ENCODE measurements around the gene ADAM33. TPM values are rescaled to one million over a fixed set of nuclear protein-coding genes. Genes with fewer than 3 reads are reported as not detected.

Gene ADAM33
- total and polyA plus RNA-seq, 2 experiments from 2014 or later, result 0.45 to 1.3 TPM

GRCh38 chr20:3674447-3674846 is 7.4 kb downstream of the ADAM33 start:
- no peak for TF ChIP-seq CTCF (IDR thresholded peaks at IDR 0.05; ENCODE audit: low read depth, low read length)
- no peaks in the 10 kb centered on the region for H3K36me3 ChIP-seq
- DNase-seq (ENCODE audit: low read depth in 1 of 2, low spot score in 1 of 2), result no peak
- no peaks in the 10 kb centered on the region for H3K4me1 ChIP-seq (ENCODE audit: low read depth)
- no peak overlapping the region for H3K27ac ChIP-seq
- no peak overlapping the region for H3K4me3 ChIP-seq
- H3K9me3 ChIP-seq (ENCODE audit: low read depth), result no peaks in the 10 kb centered on the region
- H3K27me3 ChIP-seq, result peaks cover 52% of the 10 kb centered on the region

GRCh38 chr20:3673221-3674070 is 8.4 kb downstream of the ADAM33 start:
- H3K36me3 ChIP-seq, result no peaks in the 10 kb centered on the region
- H3K27ac ChIP-seq, result no peak overlapping the region
- H3K9me3 ChIP-seq (ENCODE audit: low read depth), result no peaks in the 10 kb centered on the region
- no peak overlapping the region for H3K4me3 ChIP-seq
- no peak for DNase-seq (ENCODE audit: low read depth in 1 of 2, low spot score in 1 of 2)
- TF ChIP-seq CTCF (IDR thresholded peaks at IDR 0.05; ENCODE audit: low read depth, low read length), result no peak
- peaks cover 52% of the 10 kb centered on the region for H3K27me3 ChIP-seq
- H3K4me1 ChIP-seq (ENCODE audit: low read depth), result no peaks in the 10 kb centered on the region

- no peaks in the 10 kb centered on the region for H3K9me3 ChIP-seq (ENCODE audit: low read depth)
- no peaks in the 10 kb centered on the region for H3K4me1 ChIP-seq (ENCODE audit: low read depth)
- H3K27me3 ChIP-seq, result peaks cover 52% of the 10 kb centered on the region
- no peak for DNase-seq (ENCODE audit: low read depth in 1 of 2, low spot score in 1 of 2)
- no peak overlapping the region for H3K4me3 ChIP-seq
- no peak overlapping the region for H3K27ac ChIP-seq
- no peaks in the 10 kb centered on the region for H3K36me3 ChIP-seq
- TF ChIP-seq CTCF (IDR thresholded peaks at IDR 0.05; ENCODE audit: low read depth, low read length), result no peak
Observed at GRCh38 chr20:3672547-3673171, 9.2 kb downstream of the ADAM33 start.

- Histone ChIP-seq H3K4me3 (no peak overlapping the region), H3K4me1 (ENCODE audit: low read depth) (no peaks in the 10 kb centered on the region), H3K36me3 (no peaks in the 10 kb centered on the region), H3K9me3 (ENCODE audit: low read depth) (no peaks in the 10 kb centered on the region), H3K27ac (no peak overlapping the region), H3K27me3 (peaks cover 52% of the 10 kb centered on the region)
- no peak for TF ChIP-seq CTCF (IDR thresholded peaks at IDR 0.05; ENCODE audit: low read depth, low read length)
- no peak for DNase-seq (ENCODE audit: low read depth in 1 of 2, low spot score in 1 of 2)
Observed at GRCh38 chr20:3671986-3672546, 9.7 kb downstream of the ADAM33 start.

GRCh38 chr20:3670945-3671344 is 10.9 kb downstream of the ADAM33 start:
- Histone ChIP-seq H3K27me3 (peaks cover 51% of the 10 kb centered on the region), H3K9me3 (ENCODE audit: low read depth) (no peaks in the 10 kb centered on the region), H3K36me3 (no peaks in the 10 kb centered on the region), H3K4me3 (no peak overlapping the region), H3K27ac (no peak overlapping the region), H3K4me1 (ENCODE audit: low read depth) (peaks cover 5% of the 10 kb centered on the region)
- no peak for TF ChIP-seq CTCF (IDR thresholded peaks at IDR 0.05; ENCODE audit: low read depth, low read length)
- DNase-seq (ENCODE audit: low read depth in 1 of 2, low spot score in 1 of 2), result no peak
